CD4-positive, alpha-beta T cell treated with Interleukin-6 at 100 ng/mL for 8 hours (primary cell): ENCODE measurements around the gene FKRP.

Experiments used
- DNase-seq: peaks from one replicate; pipeline ENCODE4 v3.0.0-alpha.2; 2020; ENCODE audit warnings: mixed read lengths, low spot score

FKRP gene

GRCh38 chr19:46719629-46720502 lies 26.0 kb upstream of the FKRP start:
- DNase-seq: no peak

- DNase-seq: no peak
These were observed 25.2 kb upstream of the FKRP start for GRCh38 chr19:46720503-46721239.

- no peak for DNase-seq
These were observed 24.4 kb upstream of the FKRP start for GRCh38 chr19:46721269-46722003.

- DNase-seq: no peak
These were observed 23.9 kb upstream of the FKRP start for GRCh38 chr19:46722004-46722380.

GRCh38 chr19:46722421-46723022 lies 23.3 kb upstream of the FKRP start:
- no peak for DNase-seq

- DNase-seq: no peak
These were observed 22.8 kb upstream of the FKRP start for GRCh38 chr19:46723023-46723461.

- DNase-seq: no peak
These were observed 22.4 kb upstream of the FKRP start for GRCh38 chr19:46723471-46723870.

- no peak for DNase-seq
These were observed 21.4 kb upstream of the FKRP start for GRCh38 chr19:46724468-46724867.

GRCh38 chr19:46725036-46725820 lies 20.6 kb upstream of the FKRP start:
- no peak for DNase-seq

- DNase-seq: no peak
These were observed 19.9 kb upstream of the FKRP start for GRCh38 chr19:46725859-46726393.

- DNase-seq: no peak
These were observed 19.3 kb upstream of the FKRP start for GRCh38 chr19:46726551-46726950.

GRCh38 chr19:46726971-46727501 lies 18.8 kb upstream of the FKRP start:
- no peak for DNase-seq

- DNase-seq: no peak
These were observed 18.1 kb upstream of the FKRP start for GRCh38 chr19:46727757-46728156.

- DNase-seq: no peak
These were observed 17.6 kb upstream of the FKRP start for GRCh38 chr19:46728208-46728607.

- peak; percentile 79 for DNase-seq
These were observed 17.0 kb upstream of the FKRP start for GRCh38 chr19:46728693-46729339.

- DNase-seq: no peak
These were observed 16.2 kb upstream of the FKRP start for GRCh38 chr19:46729696-46730095.

- no peak for DNase-seq
These were observed 15.7 kb upstream of the FKRP start for GRCh38 chr19:46730187-46730586.

GRCh38 chr19:46730595-46730994 lies 15.3 kb upstream of the FKRP start:
- DNase-seq: no peak

- no peak for DNase-seq
These were observed 14.8 kb upstream of the FKRP start for GRCh38 chr19:46731007-46731501.

- no peak for DNase-seq
These were observed 14.3 kb upstream of the FKRP start for GRCh38 chr19:46731584-46731983.
